GM19372 (cell line): ENCODE measurements around the gene GFER.

ENCODE experiments used
- ATAC-seq: cut with Tn5 transposase; IDR thresholded peaks from one replicate; pipeline ENCODE4 v1.9.1; 2021; ENCODE audit warnings: mild to moderate bottlenecking, low read depth, moderate library complexity; ENCODE audit not compliant: unreplicated experiment

Gene GFER

DNA sequence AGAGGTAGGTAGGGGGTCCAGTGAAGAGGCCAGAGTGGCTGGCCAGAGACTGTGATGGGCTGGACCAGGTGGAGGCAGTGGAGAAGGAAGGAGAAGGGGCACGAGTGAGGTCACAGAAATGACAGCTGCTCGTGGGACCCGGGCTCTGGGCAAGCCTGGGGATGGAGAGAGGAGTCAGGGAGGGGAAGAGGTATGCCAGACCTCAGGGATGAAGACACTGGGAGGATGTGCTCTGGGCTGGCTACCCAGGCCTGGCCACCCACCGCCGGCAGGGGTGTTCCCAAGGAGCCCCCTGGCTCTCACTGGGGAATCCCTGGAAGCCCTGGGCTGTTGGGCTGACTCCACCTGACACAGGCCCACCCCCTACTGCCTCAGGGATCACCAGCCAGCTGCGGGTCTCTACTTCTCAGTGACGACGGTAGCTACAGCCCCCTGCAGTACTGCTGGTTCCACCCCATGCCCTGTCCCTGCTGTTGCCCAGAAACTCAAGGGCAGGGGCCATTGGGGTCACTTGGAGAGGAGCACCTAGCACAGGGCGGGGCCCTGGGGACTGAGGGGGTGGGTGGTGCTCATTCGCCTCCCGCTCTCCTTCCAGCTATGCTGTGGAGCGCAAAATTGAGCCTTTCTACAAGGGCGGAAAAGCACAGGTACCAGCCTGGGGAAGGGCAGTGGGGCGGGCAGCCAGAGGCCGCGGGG lies 10.4 kb upstream of the GFER start:
- ATAC-seq, result no peak

- no peak for ATAC-seq
Observed at GRCh38 chr16:1974157-1975070, 9.6 kb upstream of the GFER start.

GRCh38 chr16:1975432-1976215 lies 8.4 kb upstream of the GFER start:
- no peak for ATAC-seq

GRCh38 chr16:1976216-1976520 lies 7.8 kb upstream of the GFER start:
- ATAC-seq, result no peak

GRCh38 chr16:1976951-1977874 lies 6.8 kb upstream of the GFER start:
- no peak for ATAC-seq

DNA sequence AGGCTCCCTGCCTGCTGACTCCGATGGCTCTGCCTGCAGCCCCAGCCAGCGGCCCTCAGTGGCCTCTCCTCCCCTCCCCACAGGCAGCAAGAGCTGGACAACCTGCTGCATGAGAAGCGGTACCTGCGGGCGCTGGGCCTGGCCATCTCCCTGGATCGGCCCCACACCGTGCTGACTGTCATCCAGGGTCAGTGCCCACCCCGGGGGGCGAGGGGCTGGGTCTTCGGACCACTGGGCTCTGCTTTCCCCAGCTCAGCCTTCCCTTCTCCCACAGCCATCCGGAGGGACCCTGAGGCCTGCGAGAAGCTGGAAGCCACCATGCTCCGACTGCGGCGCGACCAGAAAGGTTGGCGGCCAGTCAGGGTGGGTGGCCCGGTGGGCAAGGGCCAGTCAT lies 6.1 kb upstream of the GFER start:
- no peak for ATAC-seq

DNA sequence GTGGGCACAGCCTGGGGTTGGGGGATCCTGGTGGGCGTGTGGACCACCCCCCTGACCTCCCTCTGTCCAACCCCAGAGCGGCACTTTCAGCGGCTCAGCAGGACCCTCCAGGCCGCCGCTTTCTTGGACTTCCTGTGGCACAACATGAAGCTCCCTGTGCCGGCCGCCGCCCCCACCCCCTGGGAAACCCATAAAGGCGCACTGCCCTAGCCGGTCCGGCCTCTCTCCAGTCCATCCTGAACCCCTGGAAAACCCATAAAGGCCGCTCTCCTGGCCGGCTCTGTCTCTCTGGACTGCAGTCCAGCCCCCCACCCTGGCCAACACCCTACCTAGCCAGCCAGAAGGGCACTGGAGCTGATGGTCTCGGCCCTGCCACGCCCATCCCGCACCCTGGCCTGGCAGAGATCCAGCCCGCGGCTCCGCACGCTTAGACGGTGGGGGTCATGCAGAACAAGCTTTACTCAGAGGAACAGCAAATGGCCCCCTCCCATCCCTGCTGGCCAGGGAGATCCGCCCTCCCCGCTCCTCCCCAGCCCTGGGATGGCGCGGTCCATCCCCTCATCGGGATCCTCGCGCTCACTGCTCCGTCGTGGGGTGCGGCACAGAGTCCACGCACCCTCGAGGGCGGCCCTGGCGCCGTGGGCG lies 5.4 kb upstream of the GFER start:
- ATAC-seq, result no peak

GRCh38 chr16:1979271-1980029 lies 4.5 kb upstream of the GFER start:
- ATAC-seq, result no peak

DNA sequence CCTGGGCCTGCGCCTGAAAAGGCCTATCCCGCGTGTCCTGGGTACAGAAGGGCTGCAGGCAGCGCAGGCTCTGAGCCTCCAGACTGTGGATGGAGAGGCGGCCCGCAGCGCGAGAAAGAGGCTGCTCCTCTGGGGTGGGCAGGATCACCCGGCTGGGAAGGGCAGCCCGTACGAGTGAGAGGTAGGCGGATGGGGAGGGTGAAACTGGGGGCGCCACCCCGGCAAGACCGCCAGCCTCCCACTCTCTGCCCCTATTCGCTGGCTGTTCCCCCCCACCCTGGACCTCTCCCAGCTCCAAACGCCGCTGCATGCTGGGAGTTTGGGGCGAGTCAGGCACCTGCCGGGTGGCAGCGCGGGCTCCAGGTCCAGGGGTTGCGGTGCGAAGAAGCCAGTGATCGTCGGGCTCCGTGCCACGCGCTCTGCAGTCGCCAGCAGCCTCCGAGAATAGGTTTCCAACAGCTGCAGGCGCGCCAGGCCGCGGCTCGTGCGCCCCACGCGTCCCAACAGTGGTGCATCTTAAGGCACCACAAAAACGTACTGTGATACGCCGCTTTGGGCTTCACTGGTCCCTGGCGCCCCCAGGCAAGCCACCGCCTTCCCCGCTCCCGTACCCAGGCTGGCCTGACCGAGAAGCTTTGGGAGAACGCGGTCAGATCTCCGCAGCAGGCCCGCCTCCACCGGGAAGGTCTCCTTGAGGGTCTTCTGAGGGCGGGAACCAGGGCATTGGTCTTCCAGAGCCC lies 3.8 kb upstream of the GFER start:
- ATAC-seq, result no peak

DNA sequence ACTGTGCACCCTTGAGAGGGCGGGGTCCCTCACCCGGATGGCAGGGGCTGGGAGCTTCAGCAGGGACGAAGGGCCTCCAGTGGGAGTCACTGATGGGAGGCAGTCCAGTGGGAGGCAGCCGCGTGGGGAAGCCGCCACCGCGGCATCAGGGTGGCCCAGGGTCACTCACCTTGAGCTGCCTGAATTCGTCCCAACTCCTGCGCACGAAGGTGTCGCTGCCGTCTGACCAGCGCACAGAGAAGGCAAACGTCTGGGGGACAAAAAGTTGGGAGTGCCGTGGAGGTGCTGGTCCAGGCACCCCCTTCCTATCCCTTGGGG lies 3.3 kb upstream of the GFER start:
- no peak for ATAC-seq

DNA sequence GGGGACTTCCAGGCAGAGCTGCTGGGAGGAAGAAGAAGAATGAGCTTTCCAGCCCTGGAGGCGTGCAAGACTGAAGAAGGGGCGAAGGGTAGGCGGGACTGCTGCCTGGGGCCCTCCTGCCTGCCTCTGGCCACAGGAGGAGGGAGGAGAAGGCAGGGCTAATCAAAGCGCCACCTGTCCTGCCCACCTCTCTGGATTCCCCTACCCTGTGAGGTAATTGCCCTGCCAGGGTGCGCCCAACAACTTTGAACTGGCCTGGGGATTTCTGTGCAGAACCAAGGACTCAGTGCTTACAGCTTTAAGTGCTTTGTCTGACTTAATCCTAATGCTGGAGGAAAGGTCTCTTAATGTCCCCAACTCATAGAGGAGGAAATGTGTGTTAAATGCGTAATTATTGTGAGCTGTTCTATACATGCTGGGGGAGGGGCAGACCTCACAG lies 2.6 kb upstream of the GFER start, which contains the start of gene NOXO1:
NOXO1 (minus strand) TSS at position 72 of the 439 bp plus-strand sequence. CDS start 290 bp downstream, outside the sequence.
- no peak for ATAC-seq

GRCh38 chr16:1982013-1982433 lies 2.0 kb upstream of the GFER start:
- no peak for ATAC-seq

DNA sequence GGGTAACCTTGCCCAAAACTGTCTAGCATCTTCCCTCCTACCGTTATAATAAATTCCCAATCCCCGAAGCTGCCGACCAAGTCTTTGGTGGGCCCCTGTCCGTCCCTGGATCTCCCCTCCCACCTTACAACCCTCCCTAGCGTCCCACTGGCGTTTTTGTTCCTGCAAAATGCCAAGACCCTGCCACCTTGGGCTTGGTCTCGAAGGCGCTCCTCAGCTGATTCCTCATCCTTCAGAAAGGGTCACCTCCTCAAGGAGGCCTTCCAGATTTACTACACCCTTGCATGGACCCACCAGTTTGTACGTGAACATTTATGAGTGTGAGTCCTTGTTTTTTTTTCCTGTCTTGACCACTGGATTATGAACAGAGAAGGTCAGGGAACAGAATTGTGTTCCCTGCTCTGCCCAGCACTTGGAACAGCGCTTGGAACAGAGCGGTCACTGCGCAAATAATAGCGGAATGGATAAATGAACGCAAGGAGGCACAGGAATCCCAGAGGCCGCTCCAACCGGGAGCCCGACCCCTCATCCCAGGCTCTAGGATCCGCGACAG lies 926 bp upstream of the GFER start:
- ATAC-seq, result no peak

DNA sequence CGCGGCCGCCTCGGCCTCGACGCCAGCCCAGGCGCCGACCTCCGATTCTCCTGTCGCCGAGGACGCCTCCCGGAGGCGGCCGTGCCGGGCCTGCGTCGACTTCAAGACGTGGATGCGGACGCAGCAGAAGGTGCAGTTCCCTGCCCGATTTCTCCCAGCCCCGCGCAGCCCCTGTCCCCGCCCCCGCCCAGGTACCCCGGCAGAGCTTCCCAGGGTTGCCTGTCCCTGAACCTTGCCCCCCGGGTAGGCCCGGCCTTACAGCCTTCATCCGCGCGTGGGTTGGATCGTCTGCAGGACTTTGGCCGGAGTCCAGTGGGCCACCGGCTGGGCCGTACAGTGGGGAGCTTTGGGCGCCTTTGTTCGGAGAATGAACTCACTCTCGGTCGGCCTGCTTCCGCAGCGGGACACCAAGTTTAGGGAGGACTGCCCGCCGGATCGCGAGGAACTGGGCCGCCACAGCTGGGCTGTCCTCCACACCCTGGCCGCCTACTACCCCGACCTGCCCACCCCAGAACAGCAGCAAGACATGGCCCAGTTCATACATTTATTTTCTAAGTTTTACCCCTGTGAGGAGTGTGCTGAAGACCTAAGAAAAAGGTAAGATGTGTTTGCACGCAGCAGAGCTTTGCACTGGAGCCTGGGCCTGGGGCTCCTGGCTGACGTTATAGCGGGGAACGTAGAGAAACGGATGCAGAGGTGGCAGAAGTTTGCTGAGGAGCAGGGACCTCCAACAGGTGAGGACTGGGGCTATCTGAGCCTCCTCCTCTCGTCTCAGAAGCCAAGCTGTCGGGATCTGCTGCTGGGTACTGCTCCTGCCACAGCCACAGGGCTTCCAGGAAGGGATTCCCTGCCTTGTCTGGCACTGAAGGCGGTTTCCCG lies 593 bp downstream of the GFER start:
- ATAC-seq, result no peak

GRCh38 chr16:1985466-1986150 lies 1.6 kb downstream of the GFER start:
- ATAC-seq, result no peak

DNA sequence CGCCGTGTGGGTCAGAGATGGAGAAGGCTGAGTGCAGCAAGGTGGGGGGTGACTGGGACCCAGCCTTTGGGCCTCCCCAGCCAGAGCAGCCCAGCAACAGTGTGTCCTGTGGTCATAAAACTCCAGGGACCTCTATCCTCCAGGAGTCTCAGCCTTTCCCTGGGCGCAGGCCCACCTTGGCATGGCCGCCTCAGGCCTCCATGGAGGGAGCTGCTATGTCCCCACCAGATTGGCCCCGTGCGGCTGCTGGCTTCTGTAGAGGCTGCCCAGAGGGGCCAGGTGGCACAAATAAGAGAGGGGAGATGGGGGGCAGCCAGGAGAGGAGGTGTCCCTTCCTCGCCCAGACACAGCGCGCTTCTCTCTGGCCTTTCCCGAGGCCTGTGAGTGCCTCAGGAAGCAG lies 3.2 kb downstream of the GFER start:
- no peak for ATAC-seq
